Measurements from ENCODE around the gene POLR2M. TPM values are rescaled to one million over a fixed set of nuclear protein-coding genes. Genes with fewer than 3 reads are reported as not detected.

The POLR2M gene
- total and polyA plus RNA-seq, 10 of the 15 experiments (the other 5 are each of a cell fraction or from before 2014, with no cell fraction given), result 5.8 to 364 (median 23.7) TPM

DNA sequence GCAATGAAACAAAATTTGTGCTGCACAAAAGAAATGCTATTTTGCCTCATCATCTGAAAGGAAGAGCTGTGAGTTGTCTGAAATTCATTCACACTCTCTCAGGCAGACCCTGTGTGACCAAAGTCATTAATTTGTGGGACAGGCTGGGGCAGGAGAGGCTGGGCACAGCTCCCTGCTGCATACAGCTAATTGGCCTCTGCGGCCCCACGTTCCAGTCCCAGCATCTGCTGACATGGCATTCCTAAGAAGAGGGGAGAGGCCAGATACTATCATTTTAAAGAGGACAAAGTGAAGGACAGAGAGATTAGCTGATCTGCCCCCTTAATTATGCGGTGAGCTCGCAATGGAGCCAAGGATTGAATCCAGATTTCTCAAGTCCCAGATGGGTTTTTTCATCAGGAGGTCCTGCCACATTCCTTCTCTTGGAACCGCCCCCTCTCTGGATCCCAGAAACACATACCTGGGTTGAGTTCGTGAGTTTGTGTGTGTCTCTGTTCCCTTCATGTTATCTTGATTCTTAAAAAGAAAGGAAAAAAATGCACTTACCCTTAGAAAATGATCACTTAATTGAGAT, 25.1 kb downstream of the POLR2M start:
- no peaks in the 10 kb centered on the region for H3K9me3 ChIP-seq (replicated peaks; ENCODE audit: control insufficient read depth, insufficient read depth, low read length)
- RAD21 ChIA-PET (ENCODE audit: unreplicated experiment), result interaction anchor here (0.7 to 1.1 kb wide), 2 partner anchors 129 to 339 kb away, joined by 3 to 6 read pairs; no protein-coding TSS in a partner anchor
- SMC1A ChIA-PET (ENCODE audit: uncharacterized antibody, unreplicated experiment), result interaction anchor here (0.8 to 5.4 kb wide), 4 partner anchors 11 to 339 kb away, joined by 3 to 27 read pairs (median 4); no protein-coding TSS in a partner anchor

More for the DNA sequence above, 25.1 kb downstream of the POLR2M start:
- no peak overlapping the region for H3K27ac ChIP-seq (ENCODE audit: control insufficient read depth, insufficient read depth)
- in situ Hi-C loops (cut with MboI) (no loop called here), intact Hi-C loops (cut with micrococcal nuclease; ENCODE audit: unreplicated experiment) (loop anchor here (5.0 to 10.0 kb wide), 2 partner anchors 131 to 167 kb away; no protein-coding TSS in a partner anchor)
- no peak overlapping the region for H3K9ac ChIP-seq (ENCODE audit: control insufficient read depth, insufficient read depth, low read length)
- H2AFZ ChIP-seq (ENCODE audit: control insufficient read depth, low read depth, low read length), result no peak overlapping the region
- CTCF ChIA-PET, result interaction anchor here (0.6 to 7.3 kb wide), 14 partner anchors 8 to 707 kb away, joined by 3 to 74 read pairs (median 6); partner anchors contain the start of gene POLR2M
- no peaks in the 10 kb centered on the region for H3K4me1 ChIP-seq (ENCODE audit: control insufficient read depth, insufficient read depth, low read length)
- H3K27me3 ChIP-seq (replicated peaks in 1 of 2; ENCODE audit: control insufficient read depth in 2 of 2, insufficient read depth in 2 of 2, low read length in 1 of 2), result no peaks in the 10 kb centered on the region
- BruUV-seq (replicated peaks), result no TSS peak
- DNase-seq (ENCODE audit: low read depth, low spot score) (no peak), ATAC-seq (no peak), FAIRE-seq (no peak)
- no peaks in the 10 kb centered on the region for H3K79me2 ChIP-seq (ENCODE audit: control insufficient read depth, insufficient read depth, low read length)
- no peaks in the 10 kb centered on the region for H4K20me1 ChIP-seq (ENCODE audit: control insufficient read depth, insufficient read depth)
- TF ChIP-seq, protein P1, sequence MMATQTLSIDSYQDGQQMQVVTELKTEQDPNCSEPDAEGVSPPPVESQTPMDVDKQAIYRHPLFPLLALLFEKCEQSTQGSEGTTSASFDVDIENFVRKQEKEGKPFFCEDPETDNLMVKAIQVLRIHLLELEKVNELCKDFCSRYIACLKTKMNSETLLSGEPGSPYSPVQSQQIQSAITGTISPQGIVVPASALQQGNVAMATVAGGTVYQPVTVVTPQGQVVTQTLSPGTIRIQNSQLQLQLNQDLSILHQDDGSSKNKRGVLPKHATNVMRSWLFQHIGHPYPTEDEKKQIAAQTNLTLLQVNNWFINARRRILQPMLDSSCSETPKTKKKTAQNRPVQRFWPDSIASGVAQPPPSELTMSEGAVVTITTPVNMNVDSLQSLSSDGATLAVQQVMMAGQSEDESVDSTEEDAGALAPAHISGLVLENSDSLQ (IDR thresholded peaks at IDR 0.05), result no peak
- no peak for TF ChIP-seq SIX5 (IDR thresholded peaks at IDR 0.05; ENCODE audit: low read depth, low read length, severe bottlenecking)
- no peak for TF ChIP-seq GATAD2B (conservative IDR thresholded peaks at IDR 0.05; ENCODE audit: low read depth)
- no peak for TF ChIP-seq EZH2 (IDR thresholded peaks at IDR 0.05; ENCODE audit: borderline replicate concordance, control insufficient read depth, low read depth, low read length)
- TF ChIP-seq, protein P2, sequence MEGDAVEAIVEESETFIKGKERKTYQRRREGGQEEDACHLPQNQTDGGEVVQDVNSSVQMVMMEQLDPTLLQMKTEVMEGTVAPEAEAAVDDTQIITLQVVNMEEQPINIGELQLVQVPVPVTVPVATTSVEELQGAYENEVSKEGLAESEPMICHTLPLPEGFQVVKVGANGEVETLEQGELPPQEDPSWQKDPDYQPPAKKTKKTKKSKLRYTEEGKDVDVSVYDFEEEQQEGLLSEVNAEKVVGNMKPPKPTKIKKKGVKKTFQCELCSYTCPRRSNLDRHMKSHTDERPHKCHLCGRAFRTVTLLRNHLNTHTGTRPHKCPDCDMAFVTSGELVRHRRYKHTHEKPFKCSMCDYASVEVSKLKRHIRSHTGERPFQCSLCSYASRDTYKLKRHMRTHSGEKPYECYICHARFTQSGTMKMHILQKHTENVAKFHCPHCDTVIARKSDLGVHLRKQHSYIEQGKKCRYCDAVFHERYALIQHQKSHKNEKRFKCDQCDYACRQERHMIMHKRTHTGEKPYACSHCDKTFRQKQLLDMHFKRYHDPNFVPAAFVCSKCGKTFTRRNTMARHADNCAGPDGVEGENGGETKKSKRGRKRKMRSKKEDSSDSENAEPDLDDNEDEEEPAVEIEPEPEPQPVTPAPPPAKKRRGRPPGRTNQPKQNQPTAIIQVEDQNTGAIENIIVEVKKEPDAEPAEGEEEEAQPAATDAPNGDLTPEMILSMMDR (IDR thresholded peaks at IDR 0.05 in 2 of 3, conservative IDR thresholded peaks at IDR 0.05 in 1 of 3; ENCODE audit: control insufficient read depth in 2 of 3, extremely low read depth in 1 of 3, insufficient read depth in 1 of 3, low read depth in 3 of 3, low read length in 3 of 3), result no peak
- no peak for TF ChIP-seq SMAD1 (IDR thresholded peaks at IDR 0.05; ENCODE audit: low read depth, partially characterized antibody)
- TF ChIP-seq, protein P3, sequence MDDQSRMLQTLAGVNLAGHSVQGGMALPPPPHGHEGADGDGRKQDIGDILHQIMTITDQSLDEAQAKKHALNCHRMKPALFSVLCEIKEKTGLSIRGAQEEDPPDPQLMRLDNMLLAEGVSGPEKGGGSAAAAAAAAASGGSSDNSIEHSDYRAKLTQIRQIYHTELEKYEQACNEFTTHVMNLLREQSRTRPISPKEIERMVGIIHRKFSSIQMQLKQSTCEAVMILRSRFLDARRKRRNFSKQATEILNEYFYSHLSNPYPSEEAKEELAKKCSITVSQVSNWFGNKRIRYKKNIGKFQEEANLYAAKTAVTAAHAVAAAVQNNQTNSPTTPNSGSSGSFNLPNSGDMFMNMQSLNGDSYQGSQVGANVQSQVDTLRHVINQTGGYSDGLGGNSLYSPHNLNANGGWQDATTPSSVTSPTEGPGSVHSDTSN (IDR thresholded peaks at IDR 0.05; ENCODE audit: insufficient replicate concordance, low read depth, low read length), result no peak
- no peak for TF ChIP-seq HCFC1 (IDR thresholded peaks at IDR 0.05; ENCODE audit: low read length)
- TF ChIP-seq, protein P4, sequence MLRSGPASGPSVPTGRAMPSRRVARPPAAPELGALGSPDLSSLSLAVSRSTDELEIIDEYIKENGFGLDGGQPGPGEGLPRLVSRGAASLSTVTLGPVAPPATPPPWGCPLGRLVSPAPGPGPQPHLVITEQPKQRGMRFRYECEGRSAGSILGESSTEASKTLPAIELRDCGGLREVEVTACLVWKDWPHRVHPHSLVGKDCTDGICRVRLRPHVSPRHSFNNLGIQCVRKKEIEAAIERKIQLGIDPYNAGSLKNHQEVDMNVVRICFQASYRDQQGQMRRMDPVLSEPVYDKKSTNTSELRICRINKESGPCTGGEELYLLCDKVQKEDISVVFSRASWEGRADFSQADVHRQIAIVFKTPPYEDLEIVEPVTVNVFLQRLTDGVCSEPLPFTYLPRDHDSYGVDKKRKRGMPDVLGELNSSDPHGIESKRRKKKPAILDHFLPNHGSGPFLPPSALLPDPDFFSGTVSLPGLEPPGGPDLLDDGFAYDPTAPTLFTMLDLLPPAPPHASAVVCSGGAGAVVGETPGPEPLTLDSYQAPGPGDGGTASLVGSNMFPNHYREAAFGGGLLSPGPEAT (IDR thresholded peaks at IDR 0.05; ENCODE audit: low read depth), result no peak
- TF ChIP-seq NBN (IDR thresholded peaks at IDR 0.05), result no peak
- H3K4me2 ChIP-seq (ENCODE audit: control insufficient read depth, insufficient read depth), result no peak overlapping the region
- 38% methylated on average over 6 of the region's 6 CpGs for whole genome bisulfite sequencing (ENCODE audit: insufficient coverage, insufficient replicate concordance, low lambda C conversion rate, missing lambda C conversion rate)
- H3K4me3 ChIP-seq, result no peak overlapping the region
- POLR2A ChIA-PET, result no interaction called here
- no peaks in the 10 kb centered on the region for H3K36me3 ChIP-seq (ENCODE audit: control insufficient read depth in 2 of 2, insufficient read depth in 2 of 2, low read length in 1 of 2)
